Gastroesophageal sphincter (tissue), 3 donors: Measurements from ENCODE around the gene YY1.

ENCODE experiments used
- POLR2AphosphoS5 ChIP-seq: sonication (generic); formaldehyde crosslinking; IDR thresholded peaks from one replicate; pipeline ENCODE4 v1.6.1; 2017; ENCODE audit warnings: antibody characterized with exemption
- TF ChIP-seq, protein P1 (sequence below), 4 experiments: fragments of 200-600 bp in 2 of 4; fragments of 450-650 bp in 2 of 4; sonication (generic) in 1 of 4; IDR thresholded peaks; one replicate each; pipeline ENCODE4 v1.5.1; 2017 to 2019; ENCODE audit warnings: antibody characterized with exemption in 4 of 4, mild to moderate bottlenecking in 2 of 4, moderate library complexity in 2 of 4

DNA sequence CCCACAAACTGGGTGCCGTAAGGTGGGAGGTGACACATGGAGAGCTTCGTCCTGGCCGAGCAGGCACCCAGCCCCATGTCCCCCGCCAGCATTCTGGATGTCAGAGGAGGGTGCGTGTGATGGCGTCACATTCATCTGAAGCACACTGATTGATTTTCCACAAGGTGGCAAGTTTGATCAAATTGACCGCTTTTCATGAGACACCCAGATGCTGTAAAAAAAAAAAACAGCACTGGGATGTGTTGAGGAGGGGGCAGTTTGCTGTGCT lies 43.1 kb downstream of the YY1 start:
- TF ChIP-seq, protein P1, sequence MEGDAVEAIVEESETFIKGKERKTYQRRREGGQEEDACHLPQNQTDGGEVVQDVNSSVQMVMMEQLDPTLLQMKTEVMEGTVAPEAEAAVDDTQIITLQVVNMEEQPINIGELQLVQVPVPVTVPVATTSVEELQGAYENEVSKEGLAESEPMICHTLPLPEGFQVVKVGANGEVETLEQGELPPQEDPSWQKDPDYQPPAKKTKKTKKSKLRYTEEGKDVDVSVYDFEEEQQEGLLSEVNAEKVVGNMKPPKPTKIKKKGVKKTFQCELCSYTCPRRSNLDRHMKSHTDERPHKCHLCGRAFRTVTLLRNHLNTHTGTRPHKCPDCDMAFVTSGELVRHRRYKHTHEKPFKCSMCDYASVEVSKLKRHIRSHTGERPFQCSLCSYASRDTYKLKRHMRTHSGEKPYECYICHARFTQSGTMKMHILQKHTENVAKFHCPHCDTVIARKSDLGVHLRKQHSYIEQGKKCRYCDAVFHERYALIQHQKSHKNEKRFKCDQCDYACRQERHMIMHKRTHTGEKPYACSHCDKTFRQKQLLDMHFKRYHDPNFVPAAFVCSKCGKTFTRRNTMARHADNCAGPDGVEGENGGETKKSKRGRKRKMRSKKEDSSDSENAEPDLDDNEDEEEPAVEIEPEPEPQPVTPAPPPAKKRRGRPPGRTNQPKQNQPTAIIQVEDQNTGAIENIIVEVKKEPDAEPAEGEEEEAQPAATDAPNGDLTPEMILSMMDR (IDR thresholded peaks at IDR 0.05): no peak
- TF ChIP-seq POLR2AphosphoS5: no peak
